Stimulated activated CD8-positive, alpha-beta memory T cell treated with anti-CD3 and anti-CD28 coated beads, Interleukin-4, amount 100 ng/mL, for 1 hour (primary cell): ENCODE measurements around the gene ISCU.

ENCODE experiments used
- DNase-seq, 2 donors: peaks; one replicate each; pipeline ENCODE4 v3.0.0-alpha.2; 2020; ENCODE audit warnings: low read depth in 2 of 2, low spot score in 1 of 2

ISCU gene

GRCh38 chr12:108562348-108563135, at the start of gene ISCU:
Gene ISCU, plus strand, starts transcription at chr12:108562596. Its CDS starts 27 bp downstream, at chr12:108562623.
- DNase-seq = peak; percentile 98 to 99

- DNase-seq = no peak
Measured at GRCh38 chr12:108514468-108514972, 47.9 kb upstream of the ISCU start.

- DNase-seq = peak; percentile 97 to 99
Measured at GRCh38 chr12:108514973-108515814, 47.2 kb upstream of the ISCU start, which contains the start of gene FICD. Gene FICD, plus strand, starts transcription at chr12:108515277. Its CDS starts 1,696 bp downstream, at chr12:108516973.

GRCh38 chr12:108515916-108516315, 46.5 kb upstream of the ISCU start:
- DNase-seq = no peak

- no peak for DNase-seq
Measured at GRCh38 chr12:108516511-108517275, 45.7 kb upstream of the ISCU start.

- no peak for DNase-seq
Measured at GRCh38 chr12:108517288-108518100, 44.9 kb upstream of the ISCU start.

GRCh38 chr12:108518101-108518715, 44.2 kb upstream of the ISCU start:
- no peak for DNase-seq

GRCh38 chr12:108518716-108519496, 43.5 kb upstream of the ISCU start:
- no peak for DNase-seq

- no peak for DNase-seq
Measured at GRCh38 chr12:108519558-108519957, 42.8 kb upstream of the ISCU start.

GRCh38 chr12:108523365-108523764, 39.0 kb upstream of the ISCU start:
- DNase-seq = no peak

- no peak for DNase-seq
Measured at GRCh38 chr12:108525681-108526080, 36.7 kb upstream of the ISCU start.

GRCh38 chr12:108526482-108527165, 35.8 kb upstream of the ISCU start:
- DNase-seq = no peak

GRCh38 chr12:108527166-108527496, 35.3 kb upstream of the ISCU start:
- no peak for DNase-seq

GRCh38 chr12:108530161-108530560, 32.2 kb upstream of the ISCU start:
- DNase-seq = no peak

GRCh38 chr12:108531929-108532848, 30.2 kb upstream of the ISCU start:
- no peak for DNase-seq

GRCh38 chr12:108538146-108538545, 24.2 kb upstream of the ISCU start:
- DNase-seq = no peak

- DNase-seq = no peak
Measured at GRCh38 chr12:108538616-108539195, 23.7 kb upstream of the ISCU start.
